Thyroid gland (tissue), 4 donors: ENCODE measurements around the gene DPPA4.

Source experiments
- CTCF ChIP-seq, 6 experiments: fragments of 200-600 bp in 3 of 6; fragments of 450-650 bp in 3 of 6; sonication (generic) in 3 of 6; IDR thresholded peaks; one replicate each; pipeline ENCODE4 v1.5.1; 2016 to 2019; ENCODE audit warnings: antibody characterized with exemption in 6 of 6, mild to moderate bottlenecking in 2 of 6, inconsistent platforms in 1 of 6, moderate library complexity in 1 of 6
- POLR2A ChIP-seq, 2 donors: fragments of 450-650 bp; IDR thresholded peaks; one replicate each; pipeline ENCODE4 v1.6.1; 2017; ENCODE audit warnings: antibody characterized with exemption in 2 of 2, mild to moderate bottlenecking in 2 of 2, moderate library complexity in 1 of 2

- TF ChIP-seq CTCF (IDR thresholded peaks at IDR 0.05): no peak
- TF ChIP-seq POLR2A (IDR thresholded peaks at IDR 0.05): no peak
Measured at GRCh38 chr3:109346770-109347295, 9.5 kb upstream of the DPPA4 start.
